Upper lobe of left lung (tissue), 4 donors: ENCODE data around the gene FYB1.

Experiments used
- POLR2A ChIP-seq, 4 donors: fragments of 450-650 bp; IDR thresholded peaks; one replicate each; pipeline ENCODE4 v1.5.1; 2016 to 2017; ENCODE audit warnings: antibody characterized with exemption in 4 of 4, mild to moderate bottlenecking in 2 of 4
- POLR2AphosphoS5 ChIP-seq, 2 donors: sonication (generic); formaldehyde crosslinking; IDR thresholded peaks; one replicate each; pipeline ENCODE4 v1.5.1; 2017; ENCODE audit warnings: antibody characterized with exemption in 2 of 2
- TF ChIP-seq, protein P1 (sequence below), 6 experiments: fragments of 450-650 bp in 4 of 6; fragments of 200-600 bp in 2 of 6; sonication (generic) in 2 of 6; IDR thresholded peaks; one replicate each; pipeline ENCODE4 v1.5.1; 2016 to 2019; ENCODE audit warnings: antibody characterized with exemption in 6 of 6

DNA sequence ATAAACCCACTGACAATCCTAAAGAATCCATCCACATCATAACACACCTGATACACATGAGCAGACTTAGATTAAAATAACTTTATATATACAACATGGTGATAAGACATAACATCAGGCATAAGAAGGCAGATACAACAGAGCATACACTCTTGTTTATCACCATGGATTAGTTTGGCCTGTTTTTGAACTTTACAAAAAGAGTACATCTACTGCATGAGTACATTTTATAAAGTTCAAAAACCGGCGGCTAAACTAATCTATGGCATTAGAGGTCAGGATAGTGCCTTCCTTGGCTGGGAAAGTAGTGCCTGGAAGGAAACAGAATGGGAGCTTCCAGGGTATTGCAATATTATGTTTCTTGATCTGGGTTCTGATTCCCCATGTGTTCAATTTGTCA is 160.3 kb downstream of the FYB1 start:
- TF ChIP-seq, protein P1, sequence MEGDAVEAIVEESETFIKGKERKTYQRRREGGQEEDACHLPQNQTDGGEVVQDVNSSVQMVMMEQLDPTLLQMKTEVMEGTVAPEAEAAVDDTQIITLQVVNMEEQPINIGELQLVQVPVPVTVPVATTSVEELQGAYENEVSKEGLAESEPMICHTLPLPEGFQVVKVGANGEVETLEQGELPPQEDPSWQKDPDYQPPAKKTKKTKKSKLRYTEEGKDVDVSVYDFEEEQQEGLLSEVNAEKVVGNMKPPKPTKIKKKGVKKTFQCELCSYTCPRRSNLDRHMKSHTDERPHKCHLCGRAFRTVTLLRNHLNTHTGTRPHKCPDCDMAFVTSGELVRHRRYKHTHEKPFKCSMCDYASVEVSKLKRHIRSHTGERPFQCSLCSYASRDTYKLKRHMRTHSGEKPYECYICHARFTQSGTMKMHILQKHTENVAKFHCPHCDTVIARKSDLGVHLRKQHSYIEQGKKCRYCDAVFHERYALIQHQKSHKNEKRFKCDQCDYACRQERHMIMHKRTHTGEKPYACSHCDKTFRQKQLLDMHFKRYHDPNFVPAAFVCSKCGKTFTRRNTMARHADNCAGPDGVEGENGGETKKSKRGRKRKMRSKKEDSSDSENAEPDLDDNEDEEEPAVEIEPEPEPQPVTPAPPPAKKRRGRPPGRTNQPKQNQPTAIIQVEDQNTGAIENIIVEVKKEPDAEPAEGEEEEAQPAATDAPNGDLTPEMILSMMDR (IDR thresholded peaks at IDR 0.05), result no peak
- TF ChIP-seq POLR2A (IDR thresholded peaks at IDR 0.05) (no peak), POLR2AphosphoS5 (IDR thresholded peaks at IDR 0.05) (no peak)
